Colonic mucosa (tissue), 4 donors: Measurements from ENCODE around the gene SLA2. TPM values are rescaled to one million over a fixed set of nuclear protein-coding genes. Genes with fewer than 3 reads are reported as not detected.

ENCODE experiments used
- DNase-seq: peaks from one replicate; pipeline ENCODE4 v3.0.0-alpha.2; 2020
- H3K27ac ChIP-seq: fragments of 200-600 bp; one replicate; pipeline ENCODE4 v1.8.0; 2021
- H3K27me3 ChIP-seq: fragments of 200-600 bp; one replicate; pipeline ENCODE4 v1.8.0; 2021
- H3K36me3 ChIP-seq: fragments of 200-600 bp; one replicate; pipeline ENCODE4 v1.8.0; 2021
- H3K4me1 ChIP-seq: fragments of 200-600 bp; one replicate; pipeline ENCODE4 v1.8.0; 2021; ENCODE audit warnings: mild to moderate bottlenecking
- H3K4me3 ChIP-seq: fragments of 200-600 bp; one replicate; pipeline ENCODE4 v1.8.0; 2021
- H3K9ac ChIP-seq, 2 donors: one replicate each; pipeline ENCODE4 v1.7.0; 2013; ENCODE audit warnings: control low read depth in 2 of 2, low read depth in 2 of 2, low read length in 2 of 2
- H3K9me3 ChIP-seq: fragments of 200-600 bp; one replicate; pipeline ENCODE4 v1.8.0; 2021
- intact Hi-C: fragments of 100-400 bp; cut with DNase I; formaldehyde crosslinking; loops from one replicate; pipeline ENCODE4 v1.14.1; 2022
- total RNA-seq, 2 donors: library from RNA; stranded (reverse); fragmentation: NEBNext Ultra II Directional in 1 of 2; extraction: Animal tissue kit (Norgen Biotek cat#: 25700) in 1 of 2; gene quantifications; one replicate each; pipeline ENCODE4 v1.2.1, GENCODE V29; 2021
- TF ChIP-seq, protein P1 (sequence below): fragments of 200-600 bp; IDR thresholded peaks from one replicate; pipeline ENCODE4 v1.8.0; 2022; ENCODE audit warnings: antibody characterized with exemption, mild to moderate bottlenecking
- donor health status: healthy.
- donor health status: DM: no; HTN: no; CAD: no.
- donor health status: DM: no; HTN: no; CAD: no.

SLA2 gene
- total RNA-seq, 2 donors from 2014 or later = 0.58 to 0.59 TPM

- Histone ChIP-seq H3K9ac (no peak overlapping the region), H3K27ac (peak overlapping the region; percentile 90), H3K9me3 (no peaks in the 10 kb centered on the region), H3K4me1 (peaks cover 4% of the 10 kb centered on the region), H3K27me3 (no peaks in the 10 kb centered on the region), H3K4me3 (peak overlapping the region; percentile 98), H3K36me3 (no peaks in the 10 kb centered on the region)
- intact Hi-C loops = no loop called here
- TF ChIP-seq, protein P1, sequence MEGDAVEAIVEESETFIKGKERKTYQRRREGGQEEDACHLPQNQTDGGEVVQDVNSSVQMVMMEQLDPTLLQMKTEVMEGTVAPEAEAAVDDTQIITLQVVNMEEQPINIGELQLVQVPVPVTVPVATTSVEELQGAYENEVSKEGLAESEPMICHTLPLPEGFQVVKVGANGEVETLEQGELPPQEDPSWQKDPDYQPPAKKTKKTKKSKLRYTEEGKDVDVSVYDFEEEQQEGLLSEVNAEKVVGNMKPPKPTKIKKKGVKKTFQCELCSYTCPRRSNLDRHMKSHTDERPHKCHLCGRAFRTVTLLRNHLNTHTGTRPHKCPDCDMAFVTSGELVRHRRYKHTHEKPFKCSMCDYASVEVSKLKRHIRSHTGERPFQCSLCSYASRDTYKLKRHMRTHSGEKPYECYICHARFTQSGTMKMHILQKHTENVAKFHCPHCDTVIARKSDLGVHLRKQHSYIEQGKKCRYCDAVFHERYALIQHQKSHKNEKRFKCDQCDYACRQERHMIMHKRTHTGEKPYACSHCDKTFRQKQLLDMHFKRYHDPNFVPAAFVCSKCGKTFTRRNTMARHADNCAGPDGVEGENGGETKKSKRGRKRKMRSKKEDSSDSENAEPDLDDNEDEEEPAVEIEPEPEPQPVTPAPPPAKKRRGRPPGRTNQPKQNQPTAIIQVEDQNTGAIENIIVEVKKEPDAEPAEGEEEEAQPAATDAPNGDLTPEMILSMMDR = no peak
- DNase-seq = peak; percentile 65
Measured at GRCh38 chr20:36607586-36608387, 38.2 kb downstream of the SLA2 start.

GRCh38 chr20:36606158-36607066 is 39.6 kb downstream of the SLA2 start:
- H3K4me3 ChIP-seq = peak overlapping the region; percentile 98
- H3K4me1 ChIP-seq = peaks cover 4% of the 10 kb centered on the region
- H3K9ac ChIP-seq = peak overlapping the region; percentile 95 to 97
- no peaks in the 10 kb centered on the region for H3K27me3 ChIP-seq
- no peaks in the 10 kb centered on the region for H3K36me3 ChIP-seq
- intact Hi-C loops = no loop called here
- TF ChIP-seq, protein P1 = no peak
- peak; percentile 40 for DNase-seq
- H3K27ac ChIP-seq = peak overlapping the region; percentile 90
- no peaks in the 10 kb centered on the region for H3K9me3 ChIP-seq

GRCh38 chr20:36605399-36606157 is 40.4 kb downstream of the SLA2 start, which contains the start of gene RAB5IF:
Gene RAB5IF, plus strand, starts transcription at chr20:36605779. Its CDS starts 173 bp downstream, at chr20:36605952.
- Histone ChIP-seq H3K27me3 (no peaks in the 10 kb centered on the region), H3K4me1 (peaks cover 4% of the 10 kb centered on the region), H3K9ac (peak within 1 kb of the TSS; percentile 95 to 97), H3K9me3 (no peaks in the 10 kb centered on the region), H3K36me3 (no peaks in the 10 kb centered on the region), H3K4me3 (peak within 1 kb of the TSS; percentile 98), H3K27ac (peak within 1 kb of the TSS; percentile 90)
- TF ChIP-seq, protein P1 = peak; percentile 71
- DNase-seq = peak; percentile 99
- intact Hi-C loops = no loop called here

- TF ChIP-seq, protein P1 = no peak
- H3K27me3 ChIP-seq = no peaks in the 10 kb centered on the region
- intact Hi-C loops = no loop called here
- H3K36me3 ChIP-seq = no peaks in the 10 kb centered on the region
- H3K9ac ChIP-seq = peak overlapping the region; percentile 86 to 88
- H3K9me3 ChIP-seq = no peaks in the 10 kb centered on the region
- peaks cover 4% of the 10 kb centered on the region for H3K4me1 ChIP-seq
- peak overlapping the region; percentile 98 for H3K4me3 ChIP-seq
- peak overlapping the region; percentile 84 for H3K27ac ChIP-seq
- DNase-seq = peak; percentile 49
Measured at GRCh38 chr20:36604952-36605398, 41.0 kb downstream of the SLA2 start.

DNA sequence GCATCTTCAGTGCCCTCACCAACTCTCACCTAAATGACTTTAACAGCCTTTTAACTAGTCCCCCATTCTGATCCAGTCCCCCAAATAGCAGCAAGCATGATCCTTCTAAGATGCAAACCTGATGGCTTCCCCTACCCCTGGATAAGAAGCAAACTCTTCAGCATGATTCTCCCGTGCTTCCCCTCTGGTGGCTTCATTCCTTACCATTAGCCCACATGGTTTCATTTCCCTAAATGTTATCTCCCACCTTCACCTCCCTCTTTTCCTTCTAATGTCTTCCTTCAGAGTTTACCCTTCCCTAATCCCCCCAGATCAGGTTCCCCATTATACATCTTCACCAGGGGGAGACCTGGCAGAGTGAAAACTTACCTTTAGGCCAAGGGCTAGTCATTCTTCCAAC is 44.5 kb downstream of the SLA2 start:
- Histone ChIP-seq H3K9me3 (no peaks in the 10 kb centered on the region), H3K36me3 (no peaks in the 10 kb centered on the region), H3K9ac (no peak overlapping the region), H3K27me3 (no peaks in the 10 kb centered on the region), H3K4me1 (no peaks in the 10 kb centered on the region), H3K4me3 (no peak overlapping the region), H3K27ac (no peak overlapping the region)
- DNase-seq = no peak
- intact Hi-C loops = no loop called here
- TF ChIP-seq, protein P1 = no peak
